GM18873 (cell line): ENCODE results near the gene CACNA1H.

Source experiments
- ATAC-seq: cut with Tn5 transposase; IDR thresholded peaks from one replicate; pipeline ENCODE4 v1.9.1; 2021; ENCODE audit warnings: mild to moderate bottlenecking, moderate library complexity, moderate number of reproducible peaks; ENCODE audit not compliant: unreplicated experiment, low FRiP score

The CACNA1H gene

DNA sequence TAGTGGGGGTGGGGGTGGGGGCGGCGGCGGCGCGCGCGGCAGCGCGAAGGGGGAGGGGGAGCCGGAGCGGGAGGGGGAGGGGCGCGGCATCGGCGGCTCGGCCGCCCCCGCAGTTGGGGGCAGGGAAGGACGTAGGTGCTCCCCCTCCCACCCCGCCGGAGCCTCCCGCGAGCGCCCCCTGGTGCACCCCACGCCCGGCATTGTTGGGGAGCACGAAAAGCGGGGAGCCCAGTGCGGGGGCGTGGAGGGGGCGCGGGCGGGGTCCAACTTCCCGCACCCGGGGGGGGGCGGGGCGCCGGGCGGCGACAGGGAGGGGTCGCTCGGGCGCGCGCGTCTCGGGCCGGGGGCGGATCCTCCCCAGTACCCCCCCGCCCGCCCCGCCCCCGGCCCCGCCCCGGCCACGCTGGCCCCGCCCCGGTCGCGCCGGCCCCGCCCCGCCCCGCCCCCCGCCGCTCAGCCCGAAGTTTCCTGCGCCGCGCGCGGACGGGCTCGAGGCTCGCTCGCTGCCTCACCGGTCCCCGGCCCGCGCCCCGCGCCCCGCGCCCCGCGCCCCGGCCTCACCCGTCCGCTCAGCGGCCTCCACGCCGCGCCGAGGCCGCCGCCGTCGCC is at the start of gene CACNA1H:
TSS of gene CACNA1H (plus strand) at position 456 of the 609 bp plus-strand sequence. CDS start 632 bp downstream, outside the sequence.
- ATAC-seq, result no peak

DNA sequence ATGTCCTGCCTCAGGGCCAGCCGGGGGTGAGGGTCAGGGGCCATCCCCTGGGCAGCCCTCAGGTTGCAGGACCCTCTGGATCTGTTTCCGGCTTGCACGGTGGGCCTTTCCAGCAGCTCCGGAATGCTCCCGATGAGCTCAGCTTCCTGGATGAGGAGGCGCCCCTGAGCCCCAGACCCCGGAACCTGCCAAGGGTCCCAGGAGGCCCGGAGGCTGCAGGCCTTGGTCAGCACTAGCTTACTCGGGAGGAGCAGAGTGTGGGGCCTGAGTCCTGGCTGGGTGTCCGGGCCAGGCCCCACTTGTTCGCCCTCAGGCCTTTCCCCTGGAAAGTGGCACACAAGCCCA is 49.3 kb upstream of the CACNA1H start:
- ATAC-seq, result no peak

DNA sequence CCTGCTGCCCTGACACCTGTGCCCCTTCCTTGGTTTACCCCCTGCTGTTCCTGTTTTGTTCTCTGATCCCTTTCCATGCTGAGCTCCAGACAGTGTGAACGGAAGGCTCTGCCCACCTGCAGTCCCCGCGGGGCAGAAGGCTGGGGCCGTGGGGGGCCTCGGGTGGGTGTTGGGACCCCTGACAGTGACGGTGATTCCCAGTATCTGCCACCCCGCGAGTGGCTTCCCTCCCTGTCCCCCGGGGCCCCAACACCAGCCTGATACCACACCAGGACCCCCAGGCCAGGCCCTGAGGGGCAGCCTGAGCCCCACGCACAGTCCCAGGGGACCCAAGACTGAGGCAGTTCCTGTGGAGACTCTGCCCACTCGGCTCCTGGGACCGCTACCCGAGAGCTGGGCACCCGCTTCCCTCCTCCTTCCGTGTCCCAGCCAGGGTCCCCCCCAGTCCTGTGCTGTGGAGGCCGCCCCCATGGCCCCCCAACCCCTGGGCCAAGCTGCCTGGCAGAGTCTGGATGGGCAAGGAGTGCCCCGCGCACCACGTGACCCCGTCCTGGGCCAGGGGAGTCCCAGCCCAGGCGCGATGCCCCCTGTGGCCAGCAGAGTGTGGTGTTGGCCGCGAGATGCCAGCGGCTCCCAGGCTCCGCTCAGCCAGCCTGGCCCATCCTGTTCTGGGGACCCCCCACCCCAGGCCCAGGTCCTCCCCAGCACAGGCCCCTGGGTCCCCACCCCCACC is 46.9 kb upstream of the CACNA1H start:
- ATAC-seq, result no peak

DNA sequence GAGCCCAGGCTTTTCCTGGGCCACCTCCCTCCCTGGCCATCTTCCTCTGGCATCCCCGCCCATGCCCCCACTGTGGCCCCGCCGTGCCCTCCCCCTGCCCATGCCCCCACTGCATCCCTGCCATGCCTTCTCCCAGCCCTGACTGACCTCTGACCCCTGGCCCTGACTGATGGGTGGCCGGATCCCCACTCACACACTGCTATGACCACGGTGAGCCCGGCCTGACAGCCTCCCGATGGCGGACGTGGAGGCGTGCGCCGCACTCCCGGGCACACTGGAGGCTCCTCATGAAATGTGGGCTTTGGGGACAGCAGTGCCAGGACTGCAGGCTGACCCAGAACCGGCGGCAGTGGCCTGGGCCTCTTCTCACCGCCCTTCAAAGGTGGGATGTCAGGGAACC is 46.2 kb upstream of the CACNA1H start:
- no peak for ATAC-seq

DNA sequence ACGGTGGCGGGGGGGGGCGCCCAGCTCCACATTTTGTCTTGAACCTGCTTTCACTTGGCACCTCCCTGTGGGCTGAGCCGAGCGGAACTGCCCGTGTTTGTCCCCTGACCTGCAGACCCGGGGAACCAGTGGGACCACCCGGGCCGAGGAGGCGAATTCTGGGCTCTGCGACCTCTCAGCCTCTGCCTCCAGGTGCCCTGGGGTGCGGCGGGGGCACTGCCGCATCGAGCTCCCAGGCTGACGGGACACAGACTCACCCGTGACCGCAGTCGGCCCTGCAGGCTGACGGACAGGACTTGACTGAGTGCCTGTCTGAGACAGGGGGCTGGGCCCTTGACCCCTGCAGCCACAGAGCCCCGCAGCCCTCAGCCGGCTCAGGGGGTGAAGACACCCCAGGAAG is 45.8 kb upstream of the CACNA1H start:
- ATAC-seq, result no peak

DNA sequence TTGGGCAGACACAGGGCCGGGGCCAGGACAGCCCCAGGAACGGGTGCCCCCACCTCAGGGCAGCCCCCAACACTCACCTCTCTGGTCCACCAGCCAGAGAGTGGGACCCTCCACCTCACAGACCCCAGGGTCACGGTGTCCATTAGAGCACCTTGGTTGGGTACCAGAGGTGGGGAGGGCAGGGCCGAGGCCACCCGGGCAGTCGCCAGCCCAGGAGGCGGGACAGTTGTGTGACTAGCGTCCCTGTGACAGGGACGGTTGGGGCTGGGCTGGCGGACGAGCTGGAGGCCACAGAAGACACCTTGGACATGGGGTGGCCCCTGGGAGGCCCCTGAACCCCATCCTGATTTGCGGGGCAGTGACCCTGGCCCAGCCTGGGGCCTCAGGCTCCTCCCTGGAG is 45.2 kb upstream of the CACNA1H start:
- ATAC-seq, result no peak

DNA sequence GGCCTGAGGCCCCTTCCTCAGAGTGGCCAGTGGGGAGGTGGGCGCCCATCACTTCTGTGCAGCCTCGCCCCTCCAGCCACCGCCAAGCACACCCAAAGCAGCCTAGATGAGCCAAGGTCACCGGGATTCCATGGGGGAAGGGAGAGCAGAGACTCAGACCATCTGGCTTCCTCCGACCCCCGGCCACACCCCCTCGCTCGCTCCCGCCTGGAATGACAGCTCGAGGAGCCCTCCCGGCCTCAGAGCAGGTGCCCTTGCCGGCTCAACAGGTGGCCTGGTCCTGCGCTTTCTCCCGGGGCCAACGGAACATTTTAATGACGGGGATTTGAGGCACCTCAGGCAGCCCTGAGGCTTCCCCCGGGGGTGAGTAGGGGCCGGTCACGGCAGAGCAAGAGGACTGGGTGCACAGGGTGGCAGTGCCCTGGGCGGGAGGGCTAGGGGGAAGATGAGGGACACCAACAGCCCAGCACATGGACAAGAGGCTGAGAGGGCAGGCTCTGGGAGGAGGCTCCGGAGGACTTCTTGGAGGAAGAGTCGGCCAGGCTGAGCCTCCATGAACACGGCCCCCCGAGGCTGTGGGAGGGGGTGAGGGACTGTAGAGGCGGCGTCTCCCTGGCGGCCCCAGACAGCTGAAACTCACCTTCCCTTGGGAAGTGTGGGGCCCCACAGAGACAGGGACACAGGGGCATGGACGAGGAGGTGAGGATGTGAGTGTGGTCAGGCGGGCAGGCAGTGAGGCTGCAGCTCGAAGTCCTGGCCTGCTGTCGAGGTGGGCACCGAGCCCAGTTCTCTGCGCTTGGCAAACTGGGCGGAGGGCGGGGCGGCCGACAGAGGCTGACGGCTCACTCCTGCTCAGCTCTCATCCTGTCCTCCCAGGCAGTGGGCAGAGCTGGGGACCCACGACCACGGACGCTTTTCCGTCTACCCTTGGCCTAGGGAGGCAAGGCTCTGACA is 44.3 kb upstream of the CACNA1H start:
- ATAC-seq, result no peak

DNA sequence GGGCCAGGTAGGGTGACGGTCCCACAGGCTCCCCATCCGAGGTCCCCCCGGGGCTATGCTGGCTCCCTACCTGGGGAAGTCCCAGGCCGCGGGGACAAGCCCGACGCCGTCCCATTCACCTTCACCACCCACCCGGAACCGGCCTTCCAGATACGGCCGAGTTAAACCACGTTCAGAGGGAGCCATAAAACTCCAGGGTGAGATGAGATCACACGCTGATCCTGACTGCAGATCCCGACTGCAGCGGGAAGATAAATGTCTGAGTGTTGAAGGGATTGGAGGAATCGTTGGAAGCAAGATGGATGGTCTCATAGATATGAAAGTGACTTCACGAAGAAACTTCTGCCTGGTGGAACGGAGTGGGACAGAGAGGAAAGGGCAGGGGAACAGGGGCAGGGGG is 43.3 kb upstream of the CACNA1H start:
- ATAC-seq, result no peak

DNA sequence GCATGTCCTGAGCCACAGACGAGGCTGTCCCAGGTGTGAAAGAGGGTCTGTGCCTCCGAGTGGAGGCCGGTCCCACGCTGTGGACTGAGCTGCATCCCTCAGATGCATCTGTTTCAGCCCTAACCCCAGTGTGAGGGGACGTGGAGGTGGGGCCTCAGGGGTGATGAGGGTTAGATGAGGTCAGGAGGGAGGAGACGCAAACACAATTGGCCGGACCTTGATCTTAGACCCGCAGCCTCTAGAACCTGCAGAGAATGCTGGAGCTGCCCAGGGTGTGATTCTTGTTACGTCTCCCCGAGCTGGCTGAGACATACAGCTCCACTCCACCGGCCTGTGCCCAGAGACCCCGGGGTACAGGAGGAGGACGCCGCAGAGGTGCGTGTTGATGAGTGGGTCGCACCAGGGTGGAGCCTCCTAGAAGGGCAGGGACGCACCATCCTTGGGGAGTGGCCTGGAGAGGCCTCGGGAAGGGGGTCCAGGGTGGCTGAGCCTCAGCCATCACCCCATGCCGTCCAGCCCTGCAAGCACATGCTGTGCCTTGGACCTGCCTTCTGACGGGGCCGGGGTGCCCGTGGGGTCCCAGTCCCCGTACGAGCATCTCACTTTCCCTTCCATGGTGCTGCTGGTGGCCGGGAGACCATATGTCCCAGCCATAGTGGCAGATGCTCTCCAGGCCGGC is 40.3 kb upstream of the CACNA1H start:
- no peak for ATAC-seq

DNA sequence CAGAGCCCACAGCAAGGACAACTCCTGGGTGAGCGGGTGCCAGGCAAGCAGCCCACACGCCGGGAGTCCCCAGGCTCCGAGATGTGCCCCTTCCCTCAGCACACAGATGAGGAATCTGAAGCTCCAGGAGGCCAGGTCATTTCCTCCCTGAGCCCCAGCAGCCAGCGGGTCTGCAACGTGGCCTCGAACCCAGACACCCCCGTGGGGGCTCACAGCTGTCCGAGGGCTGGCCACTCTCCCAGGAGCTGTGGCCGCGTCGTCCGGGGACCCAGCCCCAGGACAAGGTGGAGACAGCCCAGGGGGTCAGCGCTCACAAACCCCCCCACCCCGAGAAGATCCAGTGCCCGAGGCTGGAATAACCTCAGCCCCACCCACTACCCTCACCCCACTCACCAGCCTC is 39.4 kb upstream of the CACNA1H start:
- no peak for ATAC-seq

DNA sequence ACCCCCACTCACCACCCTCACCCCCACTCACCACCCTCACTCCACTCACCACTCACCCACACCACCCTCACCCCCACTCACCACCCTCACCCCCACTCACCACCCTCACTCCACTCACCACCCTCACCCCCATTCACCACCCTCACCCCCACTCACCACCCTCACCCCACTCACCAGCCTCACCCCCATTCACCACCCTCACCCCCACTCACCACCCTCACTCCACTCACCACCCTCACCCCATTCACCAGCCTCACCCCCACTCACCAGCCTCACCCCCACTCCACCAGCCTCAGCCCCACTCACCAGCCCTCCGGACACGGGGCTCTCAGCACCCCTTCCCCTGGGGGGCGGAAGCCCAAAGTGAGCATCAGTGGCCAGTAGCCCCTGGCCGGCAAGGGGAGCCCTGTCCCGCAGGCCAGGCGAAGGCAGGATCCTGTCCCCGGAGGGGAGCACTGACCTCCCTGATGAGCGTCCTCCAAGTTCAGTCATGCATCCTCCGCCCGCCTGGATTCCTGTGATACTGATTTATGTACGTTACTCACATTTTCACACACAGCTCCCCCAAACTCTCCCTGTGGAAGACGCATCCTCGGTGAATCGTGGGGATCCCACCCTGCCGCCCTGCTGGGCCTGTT is 38.9 kb upstream of the CACNA1H start:
- no peak for ATAC-seq

DNA sequence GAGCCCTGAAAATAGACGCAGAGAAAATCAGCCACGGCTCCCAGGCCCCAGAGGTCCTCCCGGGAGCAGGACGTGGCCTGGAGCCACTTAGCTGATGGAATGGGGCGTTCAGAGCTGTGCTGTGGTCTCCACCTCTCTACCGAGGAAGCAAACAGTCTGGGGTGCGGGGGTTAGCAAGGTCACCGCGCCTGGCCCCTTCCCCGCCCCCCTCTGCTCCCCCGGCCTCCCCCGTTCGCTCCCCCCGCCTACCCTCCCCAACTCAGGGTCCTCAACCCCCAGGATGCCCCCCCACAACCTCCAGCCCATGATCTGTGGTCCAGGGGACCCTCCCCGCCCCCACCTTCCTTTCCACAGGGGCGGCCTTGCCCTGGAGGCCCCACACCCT is 36.2 kb upstream of the CACNA1H start:
- ATAC-seq, result no peak

DNA sequence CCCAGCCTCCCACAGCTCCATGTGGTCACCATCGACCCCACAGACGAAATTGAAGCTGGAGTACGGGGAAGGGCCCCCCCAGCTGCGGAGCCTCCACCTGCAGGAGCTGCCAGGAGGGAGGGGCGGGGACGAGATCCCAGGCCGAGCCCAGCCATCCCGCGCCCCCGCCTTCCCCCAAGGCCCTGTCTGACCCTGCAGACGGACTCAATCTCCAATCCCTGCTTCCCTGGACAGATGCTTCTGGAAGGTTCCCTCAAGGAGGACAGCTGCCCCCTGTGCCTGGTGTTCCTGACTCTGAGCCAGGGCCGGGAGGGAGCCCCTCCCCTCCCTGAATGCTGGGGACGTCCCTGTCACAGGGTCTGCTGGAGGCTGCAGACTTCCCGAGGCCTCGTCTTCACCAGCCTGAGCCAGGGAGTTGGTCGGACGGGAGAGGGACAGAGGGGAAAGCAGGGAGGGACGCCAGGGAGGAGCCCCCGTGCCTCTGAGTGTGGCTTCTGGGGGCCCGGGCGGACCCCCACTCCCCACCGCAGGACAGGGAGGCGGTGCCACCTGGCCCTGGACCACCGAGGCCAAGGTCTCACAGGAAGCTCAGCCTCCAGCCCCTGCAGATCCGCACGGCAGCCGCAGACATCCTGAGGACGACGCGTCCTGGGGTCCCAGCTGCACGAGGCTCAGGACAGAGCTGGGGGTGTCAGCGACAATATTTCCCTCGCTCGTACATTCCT is 35.6 kb upstream of the CACNA1H start:
- ATAC-seq, result no peak

DNA sequence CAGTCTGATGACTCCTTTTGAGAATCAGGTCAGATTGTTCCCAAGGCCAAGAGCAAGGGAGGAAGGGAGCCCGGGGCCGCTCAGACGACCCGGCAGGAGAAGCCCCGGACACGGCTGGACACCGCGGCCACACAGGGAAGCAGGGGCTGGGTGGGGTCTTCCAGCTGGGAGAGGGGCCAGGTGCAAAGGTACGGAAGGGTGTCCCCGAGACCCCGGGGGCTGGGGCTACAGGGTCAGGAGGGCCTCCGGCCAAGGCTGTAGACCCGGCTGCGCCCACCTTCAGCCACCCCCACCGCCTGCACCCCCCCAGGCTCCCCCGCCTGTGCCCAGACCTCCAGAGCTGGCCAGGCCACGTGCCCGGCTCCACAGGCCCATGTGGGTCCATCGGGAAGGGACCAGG is 35.0 kb upstream of the CACNA1H start:
- ATAC-seq, result no peak

DNA sequence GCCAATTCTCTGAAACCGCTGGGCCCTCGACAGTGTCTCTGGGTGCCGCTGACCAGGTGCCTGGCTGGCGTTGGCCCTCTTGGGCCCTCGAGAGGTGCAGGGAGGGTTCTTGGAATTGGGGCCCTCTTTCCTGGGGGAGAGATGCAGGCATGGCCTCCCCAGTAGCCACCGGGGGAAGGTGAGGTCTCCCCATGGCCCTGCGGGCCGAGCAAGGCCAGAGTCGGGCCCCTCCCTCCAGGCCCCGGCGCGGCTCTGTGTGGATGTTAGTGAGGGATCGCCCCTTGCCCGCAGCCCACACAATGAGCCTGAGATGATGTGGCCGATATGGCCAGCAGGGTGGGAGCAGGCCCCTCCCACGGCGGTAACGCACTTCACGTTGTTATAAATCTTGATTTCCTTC is 33.8 kb upstream of the CACNA1H start:
- no peak for ATAC-seq

DNA sequence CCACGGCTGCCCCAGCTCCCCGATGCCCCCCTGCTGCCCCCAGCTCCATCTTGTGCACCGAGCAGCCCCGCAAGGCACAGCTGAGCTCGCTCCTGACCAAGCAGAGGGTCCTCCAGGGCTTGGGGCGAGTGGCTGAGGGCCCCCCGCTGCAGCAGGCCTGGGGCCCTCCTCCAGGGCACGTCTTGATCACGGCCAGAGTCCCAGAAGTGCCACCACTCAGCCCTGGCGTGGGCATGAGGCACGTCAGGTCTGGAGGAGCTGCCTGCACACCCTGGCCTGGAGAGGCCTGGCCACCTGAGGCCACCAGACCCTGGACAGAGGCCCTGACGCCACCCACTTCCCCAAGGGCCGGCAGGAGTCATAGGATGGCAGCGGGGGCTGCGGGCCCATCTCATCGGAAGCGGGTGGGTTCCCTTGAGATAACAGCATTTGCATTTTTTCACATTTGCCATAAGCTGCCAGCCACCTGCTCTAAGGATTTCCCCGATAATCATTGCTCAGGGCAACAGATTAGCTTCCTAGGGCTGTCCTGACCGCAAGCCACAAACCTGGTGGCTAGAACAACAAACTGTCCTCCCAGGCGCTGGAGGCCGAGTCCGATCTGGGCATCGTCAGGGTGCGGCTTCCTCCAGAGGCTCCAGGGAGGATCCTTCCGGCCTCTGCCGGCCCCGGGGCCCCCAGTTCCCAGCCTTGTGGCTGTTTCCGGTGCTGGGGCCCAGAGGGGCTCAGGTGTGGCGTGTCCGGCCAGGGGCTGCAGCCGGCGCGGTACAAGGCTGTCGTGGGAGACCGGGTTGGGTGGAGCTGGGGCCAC is 32.9 kb upstream of the CACNA1H start:
- ATAC-seq, result no peak

DNA sequence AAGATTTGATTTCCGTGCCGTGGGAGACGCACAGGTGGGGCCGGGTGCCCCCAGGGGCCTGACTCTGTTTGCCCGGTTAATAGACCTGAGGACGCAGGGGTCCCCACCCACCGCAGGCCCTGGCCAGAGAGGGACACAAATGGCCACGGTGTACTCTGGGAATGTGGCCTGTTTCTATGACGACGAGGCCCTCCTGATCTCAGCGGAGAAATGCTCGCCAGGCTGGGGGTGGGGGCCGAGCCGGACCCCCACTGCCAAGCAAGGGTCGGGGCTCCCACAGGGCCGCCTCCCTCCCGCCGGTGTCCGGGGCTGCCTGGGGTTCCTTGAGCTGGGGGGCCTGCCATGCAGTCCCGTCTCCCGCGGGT is 32.3 kb upstream of the CACNA1H start:
- ATAC-seq, result no peak

DNA sequence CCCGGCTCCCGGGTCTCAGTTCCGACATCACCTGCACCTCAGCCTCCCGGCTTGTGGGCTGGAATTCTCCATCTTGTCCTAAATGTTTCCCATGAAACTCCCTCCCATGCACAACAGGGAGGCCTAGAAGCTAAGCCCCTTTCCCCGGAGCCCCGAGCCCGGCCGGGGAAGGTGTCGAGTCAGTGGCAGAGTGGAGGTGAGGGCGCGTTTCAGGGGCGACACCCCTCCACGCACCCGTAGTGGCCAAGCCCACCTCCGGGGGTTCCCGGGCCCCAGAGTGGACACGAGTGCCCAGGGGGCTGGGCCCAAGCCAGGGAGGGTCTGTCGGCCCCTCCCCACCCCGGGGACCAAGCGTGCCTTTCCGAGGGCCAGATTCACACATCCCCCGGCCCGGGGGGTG is 31.9 kb upstream of the CACNA1H start:
- no peak for ATAC-seq
